SHP77 (cell line): ENCODE results near the gene GPC5.

Experiments used
- DNase-seq, 2 experiments: peaks; one replicate each; lab custom pipeline; 2025; lab: John Stamatoyannopoulos, UW

The GPC5 gene

GRCh38 chr13:91593456-91593855 lies 195.0 kb downstream of the GPC5 start:
- DNase-seq, result no peak

GRCh38 chr13:91594061-91594460 lies 195.6 kb downstream of the GPC5 start:
- no peak for DNase-seq

DNA sequence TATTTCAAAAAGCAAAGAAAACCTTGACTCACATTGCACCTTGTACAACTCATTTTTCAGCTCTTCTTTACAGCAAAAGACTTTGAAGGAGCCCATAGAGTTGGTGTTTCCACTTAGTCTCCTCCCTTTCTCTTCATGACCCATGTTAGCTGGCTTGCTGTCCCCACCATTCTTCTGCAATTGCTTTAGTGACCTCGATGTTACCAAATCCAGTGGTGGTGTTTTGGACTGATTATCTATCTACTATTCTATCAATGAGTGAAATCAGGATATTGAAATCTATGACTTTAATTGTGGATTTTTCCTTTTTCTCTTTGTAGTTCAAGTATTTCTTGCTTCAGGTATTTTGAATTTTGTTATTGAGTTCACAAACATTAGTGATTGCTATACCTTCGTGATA lies 197.3 kb downstream of the GPC5 start:
- no peak for DNase-seq

- DNase-seq, result no peak
Observed at GRCh38 chr13:91596842-91597241, 198.4 kb downstream of the GPC5 start.

GRCh38 chr13:91598655-91599054 lies 200.2 kb downstream of the GPC5 start:
- DNase-seq, result no peak

GRCh38 chr13:91601273-91601672 lies 202.9 kb downstream of the GPC5 start:
- no peak for DNase-seq

DNA sequence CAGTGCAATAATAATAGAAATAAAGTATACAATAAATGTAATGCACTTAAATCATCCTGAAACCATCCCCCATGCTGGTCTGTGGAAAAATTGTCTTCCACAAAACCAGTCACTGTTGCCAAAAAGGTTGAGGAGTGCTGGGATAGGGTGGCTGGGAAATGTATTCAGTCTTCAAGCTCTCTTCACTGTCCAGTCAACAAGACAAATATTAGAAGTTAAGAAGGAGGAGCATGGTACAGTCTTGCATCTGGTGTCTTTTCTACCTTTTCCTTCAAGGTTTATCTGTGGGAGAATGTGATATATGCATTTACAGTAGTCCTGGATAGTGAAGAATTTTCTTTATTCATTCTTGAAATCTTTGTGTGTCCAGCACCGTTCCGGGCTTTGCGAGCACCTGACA lies 203.4 kb downstream of the GPC5 start:
- DNase-seq, result no peak

DNA sequence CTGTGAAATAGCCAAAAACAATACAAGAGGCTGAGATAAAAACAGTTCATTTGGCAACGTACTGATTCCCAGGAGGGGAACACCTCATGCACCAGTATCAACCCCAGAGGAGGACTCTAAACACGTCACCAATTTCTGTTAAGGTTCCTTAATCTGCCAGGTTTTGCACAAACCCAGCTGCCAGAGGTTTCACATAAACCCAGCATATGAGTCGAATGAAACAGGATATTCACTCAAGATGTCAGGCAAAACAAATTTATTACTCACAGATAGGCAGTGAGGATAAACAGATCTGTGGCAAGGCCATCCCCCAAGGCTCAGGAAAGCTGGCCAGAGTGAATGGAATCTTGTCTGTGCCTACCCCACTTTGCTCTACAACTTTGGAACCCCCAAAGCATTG lies 210.9 kb downstream of the GPC5 start:
- DNase-seq, result no peak

- DNase-seq, result no peak
Observed at GRCh38 chr13:91618315-91618714, 219.9 kb downstream of the GPC5 start.

GRCh38 chr13:91620670-91621141 lies 222.3 kb downstream of the GPC5 start:
- DNase-seq, result no peak

DNA sequence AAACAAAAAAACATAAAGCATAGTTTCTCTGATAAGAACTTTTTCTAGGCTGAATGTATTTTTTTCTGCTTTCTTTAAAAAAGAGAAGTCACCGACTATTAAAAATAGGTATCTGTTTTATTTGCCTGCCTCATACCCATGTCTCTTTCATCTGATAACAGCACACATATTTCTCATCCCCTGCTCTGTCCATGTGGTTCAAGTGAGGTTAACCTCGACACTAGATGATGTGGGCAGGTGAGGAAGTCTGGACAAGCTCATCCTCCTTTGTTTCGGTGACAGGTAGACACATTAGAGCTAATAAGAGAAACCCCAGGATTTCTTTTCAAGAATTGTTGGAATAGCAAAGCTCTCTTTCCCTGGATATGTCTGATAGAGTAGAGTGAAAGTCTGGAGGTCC lies 222.7 kb downstream of the GPC5 start:
- DNase-seq, result no peak

- DNase-seq, result no peak
Observed at GRCh38 chr13:91621963-91622362, 223.5 kb downstream of the GPC5 start.

- no peak for DNase-seq
Observed at GRCh38 chr13:91622778-91623550, 224.5 kb downstream of the GPC5 start.

GRCh38 chr13:91627952-91628739 lies 229.7 kb downstream of the GPC5 start:
- no peak for DNase-seq

GRCh38 chr13:91630946-91631345 lies 232.5 kb downstream of the GPC5 start:
- DNase-seq, result no peak

DNA sequence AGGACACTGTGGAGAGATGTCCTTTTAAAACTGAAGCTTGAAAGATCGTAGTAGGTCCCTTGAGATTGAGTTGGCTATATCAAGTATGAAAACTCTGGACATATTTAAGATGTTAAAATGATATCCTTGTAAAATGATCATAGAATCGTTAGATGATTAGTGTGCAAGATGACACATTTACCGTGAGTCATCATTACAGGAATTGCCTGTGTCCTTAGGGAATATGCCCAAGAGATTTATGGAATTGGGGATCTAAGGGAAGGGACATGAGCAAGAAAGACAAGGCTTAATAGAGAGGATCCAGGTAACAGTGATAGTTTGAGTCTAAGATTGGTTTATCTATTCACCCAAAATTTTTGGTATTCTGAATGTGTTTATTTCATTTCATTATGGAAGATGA lies 233.7 kb downstream of the GPC5 start:
- no peak for DNase-seq

DNA sequence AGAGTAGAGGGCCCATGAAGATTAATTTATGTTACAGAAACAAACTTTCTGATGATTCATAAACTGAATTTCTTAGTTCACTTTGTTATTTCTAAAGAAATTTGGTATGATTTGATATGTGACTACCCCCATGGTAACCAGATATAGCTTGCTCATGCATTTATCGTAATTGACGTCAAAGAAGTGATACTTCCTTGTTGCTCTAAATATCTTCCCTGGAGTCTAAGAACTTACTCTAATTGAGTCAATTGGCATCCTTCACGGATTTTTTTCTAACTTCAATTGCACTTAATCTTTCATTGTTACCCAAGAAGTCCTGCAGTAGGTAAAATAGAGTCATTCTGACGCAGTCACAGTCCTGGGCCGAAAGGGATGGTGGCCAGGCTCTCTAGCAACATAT lies 240.9 kb downstream of the GPC5 start:
- DNase-seq, result no peak

DNA sequence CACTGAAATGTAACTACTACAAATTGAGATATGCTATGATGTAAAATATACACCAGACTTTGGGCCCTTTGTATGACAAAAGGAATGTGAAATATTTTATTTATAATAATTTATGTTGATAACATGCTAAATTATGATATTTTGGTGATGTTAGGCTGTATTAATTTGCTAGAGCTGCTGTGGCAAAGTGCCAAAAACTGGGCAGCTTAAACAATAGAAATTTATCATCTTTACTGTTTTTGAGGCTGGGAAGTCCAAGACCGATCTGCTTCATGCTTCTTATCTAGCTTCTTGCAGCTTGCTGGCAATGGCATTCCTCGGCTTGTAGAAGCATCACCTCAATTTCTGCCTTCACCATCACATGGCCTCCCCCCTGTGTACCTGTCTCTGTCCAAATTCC lies 245.0 kb downstream of the GPC5 start:
- DNase-seq, result no peak

DNA sequence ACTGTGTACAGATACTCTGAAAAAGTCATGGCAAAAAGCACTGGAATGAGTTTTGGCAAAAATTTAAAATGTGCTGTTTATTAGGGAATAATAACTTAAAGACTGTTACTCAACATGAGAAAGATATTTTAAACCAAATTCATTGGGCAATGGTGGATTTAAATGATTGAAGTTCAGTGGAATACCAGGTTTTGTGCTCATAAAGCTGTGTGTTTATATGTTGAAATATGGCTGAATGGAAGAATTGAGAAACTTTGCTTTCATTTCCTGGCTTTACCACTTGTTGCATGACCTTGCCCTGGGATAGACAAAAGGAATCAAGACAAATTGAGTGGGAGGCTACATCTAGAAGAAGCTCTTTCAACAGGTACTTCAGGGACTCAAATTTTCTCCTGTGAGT lies 246.4 kb downstream of the GPC5 start:
- DNase-seq, result no peak

GRCh38 chr13:91647361-91647990 lies 249.1 kb downstream of the GPC5 start:
- peak; percentile 18 to 61 for DNase-seq

GRCh38 chr13:91648012-91648411 lies 249.6 kb downstream of the GPC5 start:
- no peak for DNase-seq

GRCh38 chr13:91649456-91649855 lies 251.0 kb downstream of the GPC5 start:
- no peak for DNase-seq
